ENCODE measurements around the gene SLC39A11.

Gene SLC39A11

GRCh38 chr17:72605543-72605942, 486.9 kb downstream of the SLC39A11 start:
- DNase-seq: no peak

GRCh38 chr17:72604518-72604917, 488.0 kb downstream of the SLC39A11 start:
- no peak for DNase-seq

- no peak for DNase-seq
Observed at GRCh38 chr17:72603420-72604242, 488.9 kb downstream of the SLC39A11 start.

GRCh38 chr17:72602517-72603419, 489.7 kb downstream of the SLC39A11 start:
- no peak for DNase-seq

GRCh38 chr17:72600934-72601333, 491.6 kb downstream of the SLC39A11 start:
- DNase-seq: no peak

GRCh38 chr17:72599891-72600290, 492.6 kb downstream of the SLC39A11 start:
- no peak for DNase-seq

- DNase-seq: no peak
Observed at GRCh38 chr17:72598695-72599094, 493.8 kb downstream of the SLC39A11 start.

- DNase-seq: no peak
Observed at GRCh38 chr17:72597354-72598087, 495.0 kb downstream of the SLC39A11 start.
